SU-DHL-6 (cell line): ENCODE results near the gene RPL10A.
"Not testable (repeated sequence)": the region's sequence is repeated elsewhere in the genome, so short reads cannot be mapped to it uniquely, and the experiment has no call there.

ENCODE experiments used
- H2AFZ ChIP-seq: fragments of 200-600 bp; sonication (generic); 2 replicates; pipeline ENCODE4 v1.6.1; 2014; ENCODE audit warnings: low read depth, mild to moderate bottlenecking, moderate library complexity, mixed read lengths, antibody characterized with exemption, low read length; ENCODE audit not compliant: severe bottlenecking
- H3F3A ChIP-seq: fragments of 200-600 bp; shearing (Covaris generic); 2 replicates; pipeline ENCODE4 v1.6.0; 2016; ENCODE audit warnings: antibody characterized with exemption, mild to moderate bottlenecking; ENCODE audit not compliant: insufficient read depth
- H3K27ac ChIP-seq: fragments of 200-600 bp; sonication (generic); 2 replicates; pipeline ENCODE4 v1.5.1; 2016; ENCODE audit warnings: low read depth, mild to moderate bottlenecking, low read length, moderate library complexity, mixed read lengths
- H3K27me3 ChIP-seq: fragments of 200-600 bp; sonication (generic), shearing (Covaris generic); 2 replicates; pipeline ENCODE4 v1.6.0; 2014; ENCODE audit warnings: mild to moderate bottlenecking, low read length
- H3K36me3 ChIP-seq: fragments of 200-600 bp; sonication (generic); 2 replicates; pipeline ENCODE4 v1.6.1; 2014; ENCODE audit warnings: mild to moderate bottlenecking, low read length, mixed read lengths
- H3K4me2 ChIP-seq: fragments of 300-600, 200-600 bp; shearing (Covaris generic), sonication (generic); 2 replicates; pipeline ENCODE4 v1.6.0; 2014; ENCODE audit warnings: low read length, low read depth, mild to moderate bottlenecking; ENCODE audit not compliant: poor library complexity, severe bottlenecking
- H3K4me3 ChIP-seq: fragments of 200-600 bp; sonication (generic); 2 replicates; pipeline ENCODE4 v1.5.1; 2014; ENCODE audit warnings: antibody characterized with exemption, low read length, mild to moderate bottlenecking, mixed read lengths; ENCODE audit not compliant: insufficient read depth, poor library complexity, severe bottlenecking
- H3K79me2 ChIP-seq: fragments of 200-600 bp; sonication (generic); 2 replicates; pipeline ENCODE4 v1.6.1; 2014; ENCODE audit warnings: mild to moderate bottlenecking, low read length, moderate library complexity; ENCODE audit not compliant: insufficient read depth
- H3K9ac ChIP-seq: fragments of 200-600 bp; sonication (generic); 2 replicates; pipeline ENCODE4 v1.7.0; 2014; ENCODE audit warnings: mild to moderate bottlenecking, low read length
- H3K9me2 ChIP-seq: fragments of 200-600 bp; sonication (generic); replicated peaks from 2 replicates; pipeline ENCODE4 v1.6.1; 2014; ENCODE audit warnings: low read length; ENCODE audit not compliant: insufficient read depth
- H3K9me3 ChIP-seq: fragments of 200-600 bp; sonication (generic); 2 replicates; pipeline ENCODE4 v1.6.1; 2014; ENCODE audit warnings: low read length, mixed read lengths; ENCODE audit not compliant: insufficient read depth
- H4K20me1 ChIP-seq: fragments of 200-600 bp; sonication (generic); 2 replicates; pipeline ENCODE4 v1.6.1; 2014; ENCODE audit warnings: low read depth, mild to moderate bottlenecking, antibody characterized with exemption, low read length, moderate library complexity, mixed read lengths
- EZH2phosphoT487 ChIP-seq: fragments of 200-600 bp; sonication (generic), shearing (Covaris generic); conservative IDR thresholded peaks from 2 replicates; pipeline ENCODE4 v1.6.1; 2018; ENCODE audit warnings: mild to moderate bottlenecking, antibody characterized with exemption, low read length, moderate library complexity, mixed read lengths
- TF ChIP-seq, protein P1 (sequence below): fragments of 200-600 bp; sonication (generic); IDR thresholded peaks from one replicate; pipeline ENCODE4 v1.5.1; 2017; ENCODE audit warnings: antibody characterized with exemption, mild to moderate bottlenecking, low read length, moderate library complexity; ENCODE audit not compliant: insufficient read depth, poor library complexity, severe bottlenecking

Gene RPL10A

DNA sequence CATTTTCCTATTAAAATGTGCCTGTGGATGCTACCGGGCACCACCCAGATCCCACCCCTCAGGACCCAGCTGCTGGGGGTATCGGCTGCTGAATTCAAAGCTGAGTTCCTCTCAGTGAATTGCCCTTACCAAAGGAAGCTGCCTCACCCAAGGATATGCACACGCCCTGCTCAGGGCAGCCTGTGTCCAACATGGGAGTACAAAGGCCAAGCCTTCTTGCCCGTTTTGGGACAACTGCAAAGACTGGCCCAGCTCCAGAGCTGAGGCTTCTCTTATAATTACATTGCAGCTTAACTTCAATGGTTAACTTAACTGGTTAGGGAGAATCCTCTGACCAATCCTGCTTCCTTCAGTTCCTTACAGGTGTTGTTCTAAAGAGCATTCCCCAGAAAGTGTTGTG is 35.9 kb upstream of the RPL10A start:
- no peak overlapping the region for H3K9ac ChIP-seq
- no peak overlapping the region for H3K27ac ChIP-seq
- no peaks in the 10 kb centered on the region for H3F3A ChIP-seq

DNA sequence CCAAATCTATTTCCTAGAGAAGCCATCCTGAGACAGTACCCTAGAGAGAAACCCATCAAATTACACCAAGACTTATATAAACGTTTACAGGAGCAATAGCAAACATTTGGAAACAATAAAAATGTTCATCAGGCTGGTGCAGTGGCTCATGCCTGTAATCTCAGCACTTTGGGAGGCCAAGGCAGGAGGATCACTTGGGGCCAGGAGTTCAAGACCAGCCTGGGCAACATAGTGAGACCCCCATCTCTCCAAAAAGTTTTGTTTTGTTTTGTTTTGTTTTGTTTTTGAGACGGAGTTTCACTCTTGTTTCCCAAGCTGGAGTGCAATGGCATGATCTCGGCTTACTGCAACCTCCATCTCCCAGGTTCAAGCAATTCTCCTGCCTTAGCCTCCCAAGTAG is 35.5 kb upstream of the RPL10A start:
- H3K4me2 ChIP-seq, H4K20me1 ChIP-seq, H3K27me3 ChIP-seq, H3F3A ChIP-seq, H3K27ac ChIP-seq, H3K9ac ChIP-seq, H3K79me2 ChIP-seq, H3K9me2 ChIP-seq, H2AFZ ChIP-seq, H3K36me3 ChIP-seq, H3K4me3 ChIP-seq: not testable (repeated sequence)
- H3K9me3 ChIP-seq: peaks cover 23% of the 10 kb centered on the region; the same call in 1 of the 2 replicates

More for the DNA sequence above, 35.9 kb upstream of the RPL10A start:
- peaks cover 23% of the 10 kb centered on the region; the same call in 1 of the 2 replicates for H3K9me3 ChIP-seq
- no peaks in the 10 kb centered on the region for H4K20me1 ChIP-seq
- TF ChIP-seq EZH2phosphoT487: no peak
- TF ChIP-seq, protein P1, sequence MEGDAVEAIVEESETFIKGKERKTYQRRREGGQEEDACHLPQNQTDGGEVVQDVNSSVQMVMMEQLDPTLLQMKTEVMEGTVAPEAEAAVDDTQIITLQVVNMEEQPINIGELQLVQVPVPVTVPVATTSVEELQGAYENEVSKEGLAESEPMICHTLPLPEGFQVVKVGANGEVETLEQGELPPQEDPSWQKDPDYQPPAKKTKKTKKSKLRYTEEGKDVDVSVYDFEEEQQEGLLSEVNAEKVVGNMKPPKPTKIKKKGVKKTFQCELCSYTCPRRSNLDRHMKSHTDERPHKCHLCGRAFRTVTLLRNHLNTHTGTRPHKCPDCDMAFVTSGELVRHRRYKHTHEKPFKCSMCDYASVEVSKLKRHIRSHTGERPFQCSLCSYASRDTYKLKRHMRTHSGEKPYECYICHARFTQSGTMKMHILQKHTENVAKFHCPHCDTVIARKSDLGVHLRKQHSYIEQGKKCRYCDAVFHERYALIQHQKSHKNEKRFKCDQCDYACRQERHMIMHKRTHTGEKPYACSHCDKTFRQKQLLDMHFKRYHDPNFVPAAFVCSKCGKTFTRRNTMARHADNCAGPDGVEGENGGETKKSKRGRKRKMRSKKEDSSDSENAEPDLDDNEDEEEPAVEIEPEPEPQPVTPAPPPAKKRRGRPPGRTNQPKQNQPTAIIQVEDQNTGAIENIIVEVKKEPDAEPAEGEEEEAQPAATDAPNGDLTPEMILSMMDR: no peak
- H3K27me3 ChIP-seq: no peaks in the 10 kb centered on the region
- no peak overlapping the region for H3K4me2 ChIP-seq
- H2AFZ ChIP-seq: no peak overlapping the region
- no peaks in the 10 kb centered on the region for H3K79me2 ChIP-seq
- no peak overlapping the region for H3K4me3 ChIP-seq
- no peaks in the 10 kb centered on the region for H3K36me3 ChIP-seq
- H3K9me2 ChIP-seq: no peaks in the 10 kb centered on the region

DNA sequence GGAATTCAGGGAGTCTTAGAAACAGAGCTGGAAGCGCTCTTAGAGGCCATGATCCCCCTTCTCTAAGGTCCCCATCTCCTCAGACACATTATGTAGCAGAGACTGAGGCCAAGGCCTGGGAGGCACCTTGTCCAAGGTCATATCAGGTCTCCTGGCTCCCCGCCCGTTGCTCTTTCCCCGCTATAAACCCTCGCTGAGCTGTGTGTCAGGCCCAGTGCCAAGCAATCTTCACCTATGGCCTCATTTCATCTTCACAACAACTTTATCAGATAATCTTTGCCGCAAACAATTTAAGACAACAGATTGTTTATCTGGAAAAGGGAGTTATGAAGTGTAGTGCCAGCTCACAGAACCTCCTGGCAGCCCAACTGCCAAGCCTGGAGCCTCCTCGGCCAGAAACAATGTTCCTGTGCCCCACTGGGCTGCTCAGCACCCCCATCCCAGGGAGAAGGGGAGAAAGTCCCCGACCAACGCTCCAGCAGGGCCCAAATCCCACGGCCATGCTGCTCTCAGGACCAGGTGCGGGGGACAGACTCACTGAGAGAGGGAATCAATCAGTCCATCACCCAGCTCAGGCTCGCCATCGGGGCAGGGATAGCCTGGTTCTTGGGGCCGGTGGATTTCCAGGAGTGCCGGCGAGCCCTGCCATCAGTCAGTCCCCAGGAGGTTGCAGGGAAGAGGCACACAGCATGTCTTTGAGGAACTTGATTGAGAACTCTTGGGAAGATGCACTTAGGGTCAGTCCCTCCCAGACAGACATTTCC is 32.9 kb upstream of the RPL10A start:
- Histone ChIP-seq H4K20me1 (no peaks in the 10 kb centered on the region), H3K4me3 (no peak overlapping the region), H3K4me2 (no peak overlapping the region), H2AFZ (no peak overlapping the region), H3K9ac (no peak overlapping the region), H3F3A (no peaks in the 10 kb centered on the region), H3K9me2 (no peaks in the 10 kb centered on the region), H3K27me3 (no peaks in the 10 kb centered on the region), H3K9me3 (peaks cover 1% of the 10 kb centered on the region; the same call in 1 of the 2 replicates), H3K27ac (no peak overlapping the region), H3K79me2 (no peaks in the 10 kb centered on the region), H3K36me3 (no peaks in the 10 kb centered on the region)
- TF ChIP-seq, protein P1: no peak
- TF ChIP-seq EZH2phosphoT487: no peak

DNA sequence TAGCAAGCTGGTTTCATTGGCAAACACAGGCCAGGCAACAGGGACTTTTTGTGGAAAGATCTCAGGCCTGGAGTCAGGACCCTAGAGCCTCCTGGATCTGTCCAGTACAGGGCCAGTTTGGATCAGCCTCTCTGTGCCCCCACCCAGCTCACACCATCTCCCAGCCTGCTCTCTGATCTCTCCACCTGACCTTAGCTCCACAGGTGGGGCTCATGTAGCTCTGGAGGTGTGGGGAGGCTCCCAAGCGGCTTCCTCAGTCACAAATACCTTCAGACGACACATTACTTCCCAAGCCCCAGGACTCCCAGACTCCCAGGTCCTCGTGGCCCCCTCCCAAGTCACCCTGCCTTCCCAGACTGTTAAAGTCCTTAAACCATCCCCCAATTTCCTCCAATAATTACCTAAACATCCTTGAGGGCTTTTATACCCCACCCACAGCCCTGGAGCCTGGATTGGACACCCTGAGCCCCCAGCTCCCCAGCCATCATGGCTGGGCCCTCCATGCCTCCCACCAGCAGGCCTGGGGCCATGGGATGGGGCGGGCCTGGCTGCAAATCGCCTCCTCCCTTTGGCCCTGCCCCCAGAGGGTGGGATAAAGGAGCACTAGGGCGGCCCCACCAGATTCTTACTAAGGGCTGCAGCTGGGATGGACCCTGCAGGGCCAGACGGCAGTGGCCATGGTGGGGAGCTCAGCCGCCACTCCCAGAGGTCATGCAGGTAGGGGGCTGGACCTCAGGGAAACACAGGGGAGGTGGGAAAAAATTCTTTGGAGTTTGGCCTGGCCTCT is 31.9 kb upstream of the RPL10A start:
- H3F3A ChIP-seq: no peaks in the 10 kb centered on the region
- no peak overlapping the region for H3K27ac ChIP-seq
- TF ChIP-seq EZH2phosphoT487: no peak
- TF ChIP-seq, protein P1: no peak
- no peak overlapping the region for H3K9ac ChIP-seq
- no peaks in the 10 kb centered on the region for H3K9me3 ChIP-seq
- H3K36me3 ChIP-seq: no peaks in the 10 kb centered on the region
- no peaks in the 10 kb centered on the region for H4K20me1 ChIP-seq
- H2AFZ ChIP-seq: no peak overlapping the region
- H3K9me2 ChIP-seq: no peaks in the 10 kb centered on the region
- H3K27me3 ChIP-seq: no peaks in the 10 kb centered on the region
- H3K4me3 ChIP-seq: no peak overlapping the region
- H3K79me2 ChIP-seq: no peaks in the 10 kb centered on the region
- H3K4me2 ChIP-seq: no peak overlapping the region

DNA sequence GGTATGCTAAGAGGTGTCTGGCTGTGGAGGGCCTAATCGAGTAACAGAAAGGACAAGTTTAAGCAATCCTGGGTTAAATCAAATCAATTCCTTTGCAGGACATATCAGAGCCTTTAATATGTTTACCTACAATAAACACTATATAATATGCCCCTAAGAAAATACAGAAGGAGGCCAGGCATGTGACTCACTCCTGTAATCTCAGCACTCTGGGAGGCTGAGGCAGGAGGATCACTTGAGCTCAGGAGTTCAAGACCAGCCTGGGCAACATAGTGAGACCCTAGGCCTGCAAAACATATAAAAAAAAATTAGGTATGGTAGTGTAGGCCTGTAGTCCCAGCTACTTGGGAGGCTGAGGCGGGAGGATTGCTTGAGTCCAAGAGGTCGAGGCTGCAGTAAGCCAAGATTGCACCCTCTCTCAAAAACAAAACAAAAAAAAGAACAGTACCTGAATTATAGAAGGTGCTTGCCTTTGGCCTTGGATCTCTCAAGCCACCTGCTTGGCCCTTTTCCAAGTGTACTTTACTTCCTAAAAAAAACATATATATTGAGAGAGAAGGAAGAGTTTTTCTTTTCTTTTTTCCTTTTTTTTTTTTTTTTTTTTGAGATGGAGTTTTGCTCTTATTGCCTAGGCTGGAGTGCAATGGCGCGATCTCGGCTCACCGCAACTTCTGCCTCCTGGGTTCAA is 29.7 kb upstream of the RPL10A start:
- not testable (repeated sequence) for H2AFZ ChIP-seq, H3K27ac ChIP-seq, H3K9ac ChIP-seq, H3K4me3 ChIP-seq, H3K27me3 ChIP-seq, H3K36me3 ChIP-seq, H3K4me2 ChIP-seq, H3K9me3 ChIP-seq, H3F3A ChIP-seq, H3K79me2 ChIP-seq, H4K20me1 ChIP-seq, H3K9me2 ChIP-seq
